Neural cell (in vitro differentiated cells): ENCODE data around the gene BANP. TPM values are rescaled to one million over a fixed set of nuclear protein-coding genes. Genes with fewer than 3 reads are reported as not detected.
"Not testable (repeated sequence)": the region's sequence is repeated elsewhere in the genome, so short reads cannot be mapped to it uniquely, and the experiment has no call there.

Experiments used
- H2AFZ ChIP-seq: fragments of 200-600, 300-800 bp; sonication (generic), shearing (Covaris generic); 2 replicates; pipeline ENCODE4 v1.6.0; 2014; ENCODE audit warnings: low read depth, mild to moderate bottlenecking, antibody characterized with exemption, low read length, moderate library complexity
- H3F3A ChIP-seq: fragments of 200-600 bp; shearing (Covaris generic); 2 replicates; pipeline ENCODE4 v1.6.1; 2016; ENCODE audit warnings: mild to moderate bottlenecking, moderate library complexity, mixed read lengths, antibody characterized with exemption, low read length; ENCODE audit not compliant: insufficient read depth, poor library complexity, severe bottlenecking
- H3K27ac ChIP-seq: fragments of 200-600, 300-800 bp; sonication (generic), shearing (Covaris generic); 2 replicates; pipeline ENCODE4 v1.5.1; 2014; ENCODE audit warnings: mild to moderate bottlenecking, low read length, moderate library complexity
- H3K27me3 ChIP-seq: fragments of 300-800, 200-600 bp; sonication (generic), shearing (Covaris generic); 2 replicates; pipeline ENCODE4 v1.6.0; 2014; ENCODE audit warnings: mild to moderate bottlenecking, low read depth, low read length, moderate library complexity; ENCODE audit not compliant: insufficient read depth
- H3K36me3 ChIP-seq: fragments of 300-800, 200-600 bp; sonication (generic), shearing (Covaris generic); 2 replicates; pipeline ENCODE4 v1.5.1; 2014; ENCODE audit warnings: mild to moderate bottlenecking, antibody characterized with exemption, low read length, moderate library complexity; ENCODE audit not compliant: insufficient read depth
- H3K4me2 ChIP-seq: fragments of 300-800, 200-600 bp; sonication (generic), shearing (Covaris generic); 2 replicates; pipeline ENCODE4 v1.6.0; 2014; ENCODE audit warnings: mild to moderate bottlenecking, low read length
- H3K4me3 ChIP-seq: fragments of 300-800, 200-600 bp; sonication (generic), shearing (Covaris generic); 2 replicates; pipeline ENCODE4 v1.5.1; 2014; ENCODE audit warnings: mild to moderate bottlenecking, low read length, moderate library complexity
- H3K79me2 ChIP-seq: fragments of 200-600 bp; shearing (Covaris generic); replicated peaks from 2 replicates; pipeline ENCODE4 v1.6.0; 2014; ENCODE audit warnings: mild to moderate bottlenecking, low read length, moderate library complexity; ENCODE audit not compliant: insufficient read depth
- H3K9ac ChIP-seq: fragments of 300-800, 200-600 bp; sonication (generic), shearing (Covaris generic); 2 replicates; pipeline ENCODE4 v1.6.1; 2016; ENCODE audit warnings: mild to moderate bottlenecking, low read length, mixed read lengths
- H3K9me2 ChIP-seq: fragments of 200-600 bp; shearing (Covaris generic); 2 replicates; pipeline ENCODE4 v1.6.1; 2016; ENCODE audit warnings: mild to moderate bottlenecking, low read length, mixed read lengths; ENCODE audit not compliant: insufficient read depth
- H3K9me3 ChIP-seq: fragments of 200-600, 300-800 bp; sonication (generic), shearing (Covaris generic); 2 replicates; pipeline ENCODE4 v1.6.1; 2016; ENCODE audit warnings: mild to moderate bottlenecking, mixed run types, low read length, moderate library complexity, mixed read lengths
- H4K20me1 ChIP-seq: fragments of 200-600 bp; shearing (Covaris generic); 2 replicates; pipeline ENCODE4 v1.6.1; 2016; ENCODE audit warnings: mild to moderate bottlenecking, mixed run types; ENCODE audit not compliant: insufficient read depth
- CTCF ChIP-seq: fragments of 450-650 bp; IDR thresholded peaks from 2 replicates; pipeline ENCODE4 v1.5.1; 2014; ENCODE audit warnings: antibody characterized with exemption, mild to moderate bottlenecking, moderate library complexity; ENCODE audit not compliant: poor library complexity, severe bottlenecking
- EP300 ChIP-seq: fragments of 450-650 bp; conservative IDR thresholded peaks from 2 replicates; pipeline ENCODE4 v1.6.1; 2014; ENCODE audit warnings: antibody characterized with exemption, mild to moderate bottlenecking, moderate library complexity; ENCODE audit not compliant: poor library complexity, severe bottlenecking
- EZH2 ChIP-seq: fragments of 200-600, 300-800 bp; shearing (Covaris generic), sonication (generic); IDR thresholded peaks from 2 replicates; pipeline ENCODE4 v1.6.1; 2014; ENCODE audit warnings: antibody characterized with exemption, low read length, borderline replicate concordance, mild to moderate bottlenecking; ENCODE audit not compliant: insufficient read depth, poor library complexity, severe bottlenecking
- MXI1 ChIP-seq: fragments of 450-650 bp; conservative IDR thresholded peaks from 2 replicates; pipeline ENCODE4 v1.6.1; 2014; ENCODE audit warnings: antibody characterized with exemption, mild to moderate bottlenecking; ENCODE audit not compliant: poor library complexity, severe bottlenecking
- POLR2AphosphoS5 ChIP-seq: IDR thresholded peaks from 2 replicates; pipeline ENCODE4 v1.6.1; 2012
- RAD21 ChIP-seq: fragments of 450-650 bp; conservative IDR thresholded peaks from 2 replicates; pipeline ENCODE4 v1.6.1; 2014; ENCODE audit warnings: antibody characterized with exemption, mild to moderate bottlenecking, moderate library complexity
- REST ChIP-seq: IDR thresholded peaks from 2 replicates; pipeline ENCODE4 v1.6.1; 2012; ENCODE audit warnings: borderline replicate concordance
- SMC3 ChIP-seq: fragments of 450-650 bp; conservative IDR thresholded peaks from 2 replicates; pipeline ENCODE4 v1.6.1; 2014; ENCODE audit warnings: antibody characterized with exemption, mild to moderate bottlenecking, moderate library complexity; ENCODE audit not compliant: poor library complexity
- TAF1 ChIP-seq: IDR thresholded peaks from 2 replicates; pipeline ENCODE4 v1.6.1; 2012; ENCODE audit warnings: low read depth
- polyA plus RNA-seq: library from polyadenylated mRNA; depleted of rRNA; stranded (reverse); fragments of >200 nt; gene quantifications from 2 replicates; pipeline ENCODE4 v1.2.3, GENCODE V29; 2014

Gene BANP
- polyA plus RNA-seq, 1 donor from 2014 or later, result 20.6 TPM

- H3K27ac ChIP-seq, result no peak overlapping the region
- H2AFZ ChIP-seq, result no peak overlapping the region
- H3K36me3 ChIP-seq, result peaks cover 5% of the 10 kb centered on the region
- H3F3A ChIP-seq, result no peaks in the 10 kb centered on the region
- H3K4me3 ChIP-seq, result no peak overlapping the region
- H3K9me2 ChIP-seq, result no peaks in the 10 kb centered on the region
- H3K27me3 ChIP-seq, result no peaks in the 10 kb centered on the region
- H4K20me1 ChIP-seq, result no peaks in the 10 kb centered on the region
- no peaks in the 10 kb centered on the region for H3K9me3 ChIP-seq
- no peak overlapping the region for H3K4me2 ChIP-seq
- no peak for TF ChIP-seq RAD21
- TF ChIP-seq REST, result no peak
- TF ChIP-seq CTCF, result no peak
- no peak for TF ChIP-seq EP300
- no peak for TF ChIP-seq SMC3
- TF ChIP-seq TAF1, result no peak
- no peak for TF ChIP-seq EZH2
- TF ChIP-seq MXI1, result no peak
- TF ChIP-seq POLR2AphosphoS5, result no peak
- no peaks in the 10 kb centered on the region for H3K79me2 ChIP-seq
- H3K9ac ChIP-seq, result no peak overlapping the region
Measured at GRCh38 chr16:88050952-88051660, 99.9 kb downstream of the BANP start.

GRCh38 chr16:88052661-88053060 lies 101.4 kb downstream of the BANP start:
- Histone ChIP-seq H3K27me3 (no peaks in the 10 kb centered on the region), H3K27ac (no peak overlapping the region), H3K79me2 (no peaks in the 10 kb centered on the region), H2AFZ (no peak overlapping the region), H3K9me3 (no peaks in the 10 kb centered on the region), H3K4me2 (no peak overlapping the region), H4K20me1 (no peaks in the 10 kb centered on the region), H3K4me3 (no peak overlapping the region), H3K9me2 (no peaks in the 10 kb centered on the region), H3K36me3 (peaks cover 2% of the 10 kb centered on the region), H3F3A (no peaks in the 10 kb centered on the region), H3K9ac (no peak overlapping the region)
- no peak for TF ChIP-seq REST
- no peak for TF ChIP-seq SMC3
- TF ChIP-seq MXI1, result no peak
- TF ChIP-seq EP300, result no peak
- no peak for TF ChIP-seq EZH2
- no peak for TF ChIP-seq POLR2AphosphoS5
- no peak for TF ChIP-seq CTCF
- TF ChIP-seq RAD21, result no peak
- no peak for TF ChIP-seq TAF1

GRCh38 chr16:88053479-88053878 lies 102.2 kb downstream of the BANP start:
- H4K20me1 ChIP-seq, H3K27ac ChIP-seq, H3K9me3 ChIP-seq, H3K36me3 ChIP-seq, H3K9ac ChIP-seq, H3K79me2 ChIP-seq, H3K4me3 ChIP-seq, H2AFZ ChIP-seq, H3K9me2 ChIP-seq, H3K27me3 ChIP-seq, H3K4me2 ChIP-seq, H3F3A ChIP-seq: not testable (repeated sequence)
